Endometrial microvascular endothelial cells (primary cell): ENCODE data around the gene B3GNT5. TPM values are rescaled to one million over a fixed set of nuclear protein-coding genes. Genes with fewer than 3 reads are reported as not detected.
"Not testable (repeated sequence)": the region's sequence is repeated elsewhere in the genome, so short reads cannot be mapped to it uniquely, and the experiment has no call there.

Experiments
- in situ Hi-C: cut with HindIII; loops from 2 replicates; pipeline ENCODE4 v1.10.0; 2017; ENCODE audit warnings: low sequenced_read_pairs, low pct_unique_long_range_greater_than_20kb; ENCODE audit errors: inconsistent ontology term
- total RNA-seq: library from RNA; depleted of rRNA; stranded (reverse); fragments of >200 nt; gene quantifications from one replicate; pipeline ENCODE4 v1.2.3, GENCODE V29; 2015; ENCODE audit errors: inconsistent ontology term

The B3GNT5 gene
- total RNA-seq, 1 donor from 2014 or later: 54.4 TPM

GRCh38 chr3:183227586-183227985, 25.5 kb upstream of the B3GNT5 start:
- in situ Hi-C loops: no loop called here

GRCh38 chr3:183229178-183229577, 23.9 kb upstream of the B3GNT5 start:
- in situ Hi-C loops: no loop called here

- in situ Hi-C loops: not testable (repeated sequence)
Measured at GRCh38 chr3:183230251-183230650, 22.8 kb upstream of the B3GNT5 start.

GRCh38 chr3:183230826-183231225, 22.2 kb upstream of the B3GNT5 start:
- in situ Hi-C loops: no loop called here

GRCh38 chr3:183233966-183234365, 19.1 kb upstream of the B3GNT5 start:
- in situ Hi-C loops: no loop called here

- in situ Hi-C loops: no loop called here
Measured at GRCh38 chr3:183239046-183239445, 14.0 kb upstream of the B3GNT5 start.

GRCh38 chr3:183242431-183242830, 10.6 kb upstream of the B3GNT5 start:
- in situ Hi-C loops: no loop called here

- in situ Hi-C loops: no loop called here
Measured at GRCh38 chr3:183244219-183244618, 8.8 kb upstream of the B3GNT5 start.

- in situ Hi-C loops: no loop called here
Measured at GRCh38 chr3:183244981-183245476, 8.0 kb upstream of the B3GNT5 start.

GRCh38 chr3:183247011-183247589, 6.0 kb upstream of the B3GNT5 start:
- in situ Hi-C loops: no loop called here

GRCh38 chr3:183249006-183249718, 3.9 kb upstream of the B3GNT5 start:
- in situ Hi-C loops: no loop called here

GRCh38 chr3:183252118-183252782, 803 bp upstream of the B3GNT5 start:
- in situ Hi-C loops: no loop called here

GRCh38 chr3:183253528-183254486, 754 bp downstream of the B3GNT5 start:
- in situ Hi-C loops: no loop called here

- in situ Hi-C loops: no loop called here
Measured at GRCh38 chr3:183254487-183255347, 1.7 kb downstream of the B3GNT5 start.

- in situ Hi-C loops: no loop called here
Measured at GRCh38 chr3:183255348-183255730, 2.3 kb downstream of the B3GNT5 start.

- in situ Hi-C loops: no loop called here
Measured at GRCh38 chr3:183259087-183259486, 6.0 kb downstream of the B3GNT5 start.

GRCh38 chr3:183259621-183260020, 6.6 kb downstream of the B3GNT5 start:
- in situ Hi-C loops: no loop called here
